Neural cell (in vitro differentiated cells): ENCODE results near the gene MOB2. TPM values are rescaled to one million over a fixed set of nuclear protein-coding genes. Genes with fewer than 3 reads are reported as not detected.

Source experiments
- H2AFZ ChIP-seq: fragments of 200-600, 300-800 bp; sonication (generic), shearing (Covaris generic); 2 replicates; pipeline ENCODE4 v1.6.0; 2014; ENCODE audit warnings: low read depth, mild to moderate bottlenecking, antibody characterized with exemption, low read length, moderate library complexity
- H3F3A ChIP-seq: fragments of 200-600 bp; shearing (Covaris generic); 2 replicates; pipeline ENCODE4 v1.6.1; 2016; ENCODE audit warnings: mild to moderate bottlenecking, moderate library complexity, mixed read lengths, antibody characterized with exemption, low read length; ENCODE audit not compliant: insufficient read depth, poor library complexity, severe bottlenecking
- H3K27ac ChIP-seq: fragments of 200-600, 300-800 bp; sonication (generic), shearing (Covaris generic); 2 replicates; pipeline ENCODE4 v1.5.1; 2014; ENCODE audit warnings: mild to moderate bottlenecking, low read length, moderate library complexity
- H3K27me3 ChIP-seq: fragments of 300-800, 200-600 bp; sonication (generic), shearing (Covaris generic); 2 replicates; pipeline ENCODE4 v1.6.0; 2014; ENCODE audit warnings: mild to moderate bottlenecking, low read depth, low read length, moderate library complexity; ENCODE audit not compliant: insufficient read depth
- H3K36me3 ChIP-seq: fragments of 300-800, 200-600 bp; sonication (generic), shearing (Covaris generic); 2 replicates; pipeline ENCODE4 v1.5.1; 2014; ENCODE audit warnings: mild to moderate bottlenecking, antibody characterized with exemption, low read length, moderate library complexity; ENCODE audit not compliant: insufficient read depth
- H3K4me2 ChIP-seq: fragments of 300-800, 200-600 bp; sonication (generic), shearing (Covaris generic); 2 replicates; pipeline ENCODE4 v1.6.0; 2014; ENCODE audit warnings: mild to moderate bottlenecking, low read length
- H3K4me3 ChIP-seq: fragments of 300-800, 200-600 bp; sonication (generic), shearing (Covaris generic); 2 replicates; pipeline ENCODE4 v1.5.1; 2014; ENCODE audit warnings: mild to moderate bottlenecking, low read length, moderate library complexity
- H3K79me2 ChIP-seq: fragments of 200-600 bp; shearing (Covaris generic); replicated peaks from 2 replicates; pipeline ENCODE4 v1.6.0; 2014; ENCODE audit warnings: mild to moderate bottlenecking, low read length, moderate library complexity; ENCODE audit not compliant: insufficient read depth
- H3K9ac ChIP-seq: fragments of 300-800, 200-600 bp; sonication (generic), shearing (Covaris generic); 2 replicates; pipeline ENCODE4 v1.6.1; 2016; ENCODE audit warnings: mild to moderate bottlenecking, low read length, mixed read lengths
- H3K9me2 ChIP-seq: fragments of 200-600 bp; shearing (Covaris generic); 2 replicates; pipeline ENCODE4 v1.6.1; 2016; ENCODE audit warnings: mild to moderate bottlenecking, low read length, mixed read lengths; ENCODE audit not compliant: insufficient read depth
- H3K9me3 ChIP-seq: fragments of 200-600, 300-800 bp; sonication (generic), shearing (Covaris generic); 2 replicates; pipeline ENCODE4 v1.6.1; 2016; ENCODE audit warnings: mild to moderate bottlenecking, mixed run types, low read length, moderate library complexity, mixed read lengths
- H4K20me1 ChIP-seq: fragments of 200-600 bp; shearing (Covaris generic); 2 replicates; pipeline ENCODE4 v1.6.1; 2016; ENCODE audit warnings: mild to moderate bottlenecking, mixed run types; ENCODE audit not compliant: insufficient read depth
- CTCF ChIP-seq: fragments of 450-650 bp; IDR thresholded peaks from 2 replicates; pipeline ENCODE4 v1.5.1; 2014; ENCODE audit warnings: antibody characterized with exemption, mild to moderate bottlenecking, moderate library complexity; ENCODE audit not compliant: poor library complexity, severe bottlenecking
- EP300 ChIP-seq: fragments of 450-650 bp; conservative IDR thresholded peaks from 2 replicates; pipeline ENCODE4 v1.6.1; 2014; ENCODE audit warnings: antibody characterized with exemption, mild to moderate bottlenecking, moderate library complexity; ENCODE audit not compliant: poor library complexity, severe bottlenecking
- EZH2 ChIP-seq: fragments of 200-600, 300-800 bp; shearing (Covaris generic), sonication (generic); IDR thresholded peaks from 2 replicates; pipeline ENCODE4 v1.6.1; 2014; ENCODE audit warnings: antibody characterized with exemption, low read length, borderline replicate concordance, mild to moderate bottlenecking; ENCODE audit not compliant: insufficient read depth, poor library complexity, severe bottlenecking
- MXI1 ChIP-seq: fragments of 450-650 bp; conservative IDR thresholded peaks from 2 replicates; pipeline ENCODE4 v1.6.1; 2014; ENCODE audit warnings: antibody characterized with exemption, mild to moderate bottlenecking; ENCODE audit not compliant: poor library complexity, severe bottlenecking
- RAD21 ChIP-seq: fragments of 450-650 bp; conservative IDR thresholded peaks from 2 replicates; pipeline ENCODE4 v1.6.1; 2014; ENCODE audit warnings: antibody characterized with exemption, mild to moderate bottlenecking, moderate library complexity
- REST ChIP-seq: IDR thresholded peaks from 2 replicates; pipeline ENCODE4 v1.6.1; 2012; ENCODE audit warnings: borderline replicate concordance
- SMC3 ChIP-seq: fragments of 450-650 bp; conservative IDR thresholded peaks from 2 replicates; pipeline ENCODE4 v1.6.1; 2014; ENCODE audit warnings: antibody characterized with exemption, mild to moderate bottlenecking, moderate library complexity; ENCODE audit not compliant: poor library complexity
- TAF1 ChIP-seq: IDR thresholded peaks from 2 replicates; pipeline ENCODE4 v1.6.1; 2012; ENCODE audit warnings: low read depth
- polyA plus RNA-seq: library from polyadenylated mRNA; depleted of rRNA; stranded (reverse); fragments of >200 nt; gene quantifications from 2 replicates; pipeline ENCODE4 v1.2.3, GENCODE V29; 2014

MOB2 gene
- polyA plus RNA-seq, 1 donor from 2014 or later = 33.2 TPM

GRCh38 chr11:1482581-1483444, 3.8 kb downstream of the MOB2 start:
- no peaks in the 10 kb centered on the region for H3K79me2 ChIP-seq
- no peaks in the 10 kb centered on the region for H3K9me2 ChIP-seq
- no peak overlapping the region for H3K4me2 ChIP-seq
- H3K27ac ChIP-seq = no peak overlapping the region
- no peaks in the 10 kb centered on the region for H4K20me1 ChIP-seq
- no peaks in the 10 kb centered on the region for H3K36me3 ChIP-seq
- H3K9ac ChIP-seq = no peak overlapping the region
- H3K27me3 ChIP-seq = no peaks in the 10 kb centered on the region
- no peaks in the 10 kb centered on the region for H3K9me3 ChIP-seq
- H3K4me3 ChIP-seq = no peak overlapping the region
- TF ChIP-seq EP300 = no peak
- TF ChIP-seq SMC3 = no peak
- no peak for TF ChIP-seq EZH2
- TF ChIP-seq CTCF = no peak
- TF ChIP-seq RAD21 = no peak
- no peak for TF ChIP-seq MXI1
- TF ChIP-seq TAF1 = no peak
- no peak for TF ChIP-seq REST
- no peak overlapping the region for H2AFZ ChIP-seq
- no peaks in the 10 kb centered on the region for H3F3A ChIP-seq

GRCh38 chr11:1481861-1482441, 4.6 kb downstream of the MOB2 start:
- no peaks in the 10 kb centered on the region for H3K9me3 ChIP-seq
- no peak overlapping the region for H3K9ac ChIP-seq
- H4K20me1 ChIP-seq = no peaks in the 10 kb centered on the region
- H3F3A ChIP-seq = no peaks in the 10 kb centered on the region
- no peak overlapping the region for H2AFZ ChIP-seq
- H3K79me2 ChIP-seq = no peaks in the 10 kb centered on the region
- H3K36me3 ChIP-seq = no peaks in the 10 kb centered on the region
- H3K4me3 ChIP-seq = no peak overlapping the region
- H3K9me2 ChIP-seq = no peaks in the 10 kb centered on the region
- TF ChIP-seq TAF1 (no peak), SMC3 (no peak), REST (no peak), CTCF (no peak), RAD21 (no peak)
- no peaks in the 10 kb centered on the region for H3K27me3 ChIP-seq
- no peak overlapping the region for H3K4me2 ChIP-seq
- no peak overlapping the region for H3K27ac ChIP-seq
